ENCODE data around the gene GCN1. TPM values are rescaled to one million over a fixed set of nuclear protein-coding genes. Genes with fewer than 3 reads are reported as not detected.

GCN1 gene
- total RNA-seq, 1 donor from 2014 or later, result 165 TPM

- Mint-ChIP-seq H3K4me3 (ENCODE audit: low read depth) (peak overlapping the region; percentile 69), H3K4me1 (ENCODE audit: low read depth) (peaks cover 69% of the 10 kb centered on the region), H3K9me3 (no peaks in the 10 kb centered on the region), H3K27me3 (ENCODE audit: low read depth) (no peaks in the 10 kb centered on the region), H3K36me3 (ENCODE audit: low read depth) (peaks cover 36% of the 10 kb centered on the region), H3K27ac (peak overlapping the region; percentile 91)
- DNase-seq (ENCODE audit: low spot score), result no peak
- intact Hi-C loops (cut with micrococcal nuclease), result loop anchor here (1.0 to 5.0 kb wide), 6 partner anchors 8 to 173 kb away; partner anchors contain the start of gene RNU4-1
Observed at GRCh38 chr12:120119271-120119973, 75.1 kb downstream of the GCN1 start.

- Mint-ChIP-seq H3K27me3 (ENCODE audit: low read depth) (no peaks in the 10 kb centered on the region), H3K36me3 (ENCODE audit: low read depth) (peaks cover 41% of the 10 kb centered on the region), H3K4me1 (ENCODE audit: low read depth) (peaks cover 67% of the 10 kb centered on the region), H3K9me3 (no peaks in the 10 kb centered on the region), H3K4me3 (ENCODE audit: low read depth) (peak overlapping the region; percentile 86), H3K27ac (peak overlapping the region; percentile 83)
- DNase-seq (ENCODE audit: low spot score), result no peak
- intact Hi-C loops (cut with micrococcal nuclease), result loop anchor here (1.0 to 5.0 kb wide), 6 partner anchors 7 to 174 kb away; partner anchors contain the start of gene RNU4-1
Observed at GRCh38 chr12:120118321-120119061, 76.0 kb downstream of the GCN1 start.

DNA sequence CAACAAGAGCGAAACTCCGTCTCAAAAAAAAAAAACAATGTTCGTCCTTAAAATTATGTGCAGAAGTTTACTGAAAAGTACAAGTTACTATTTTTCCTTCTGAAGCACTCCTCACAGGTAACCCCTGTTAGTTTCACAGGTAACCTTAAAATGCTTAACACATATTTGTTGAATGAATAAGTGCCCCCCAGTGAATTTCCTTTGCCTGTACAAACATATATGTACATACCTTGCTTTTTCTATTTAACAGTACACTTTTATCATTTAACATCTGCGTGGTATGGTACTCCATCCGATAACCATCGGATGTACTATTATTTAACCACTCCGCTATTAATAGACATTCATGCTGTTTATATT lies 76.6 kb downstream of the GCN1 start:
- Mint-ChIP-seq H3K4me1 (ENCODE audit: low read depth) (peaks cover 64% of the 10 kb centered on the region), H3K36me3 (ENCODE audit: low read depth) (peaks cover 46% of the 10 kb centered on the region), H3K27me3 (ENCODE audit: low read depth) (no peaks in the 10 kb centered on the region), H3K9me3 (no peaks in the 10 kb centered on the region), H3K27ac (peak overlapping the region; percentile 83), H3K4me3 (ENCODE audit: low read depth) (peak overlapping the region; percentile 86)
- DNase-seq (ENCODE audit: low spot score), result no peak
- intact Hi-C loops (cut with micrococcal nuclease), result loop anchor here (2.0 to 5.0 kb wide), 5 partner anchors 77 to 175 kb away; partner anchors contain the start of genes BICDL1, GCN1 and RNU4-1

GRCh38 chr12:120116792-120117651 lies 77.5 kb downstream of the GCN1 start:
- Mint-ChIP-seq H3K36me3 (ENCODE audit: low read depth) (peaks cover 54% of the 10 kb centered on the region), H3K27me3 (ENCODE audit: low read depth) (no peaks in the 10 kb centered on the region), H3K27ac (peak overlapping the region; percentile 83), H3K4me1 (ENCODE audit: low read depth) (peaks cover 67% of the 10 kb centered on the region), H3K4me3 (ENCODE audit: low read depth) (peak overlapping the region; percentile 86), H3K9me3 (no peaks in the 10 kb centered on the region)
- intact Hi-C loops (cut with micrococcal nuclease), result loop anchor here (2.0 to 5.0 kb wide), 3 partner anchors 78 to 135 kb away; partner anchors contain the start of genes BICDL1 and GCN1
- peak; percentile 97 for DNase-seq (ENCODE audit: low spot score)

DNA sequence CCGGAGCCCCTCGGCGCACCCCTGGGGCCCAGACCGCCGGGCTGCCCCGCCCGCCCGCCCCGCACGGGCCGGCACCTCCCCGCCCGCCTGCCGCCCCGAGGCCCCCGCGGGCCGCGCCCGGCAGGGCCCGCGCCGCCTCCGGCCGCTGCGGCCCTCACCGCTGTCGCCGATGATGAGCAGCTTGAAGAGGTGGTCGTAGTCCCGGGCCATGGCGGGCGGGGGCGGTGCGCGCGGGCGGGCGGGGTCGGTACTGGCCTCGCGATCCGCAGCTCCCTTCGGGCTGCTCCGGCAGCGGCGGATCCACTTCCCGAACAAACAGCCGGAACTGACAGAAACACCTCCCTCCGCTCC lies 78.1 kb downstream of the GCN1 start, which contains the start of gene RAB35:
Gene RAB35 (minus strand): TSS at position 313 of the 351 bp plus-strand sequence. CDS start 103 bp downstream, at position 210.
- Mint-ChIP-seq H3K27me3 (ENCODE audit: low read depth) (no peaks in the 10 kb centered on the region), H3K27ac (peak within 1 kb of the TSS; percentile 96), H3K9me3 (no peaks in the 10 kb centered on the region), H3K4me1 (ENCODE audit: low read depth) (peaks cover 64% of the 10 kb centered on the region), H3K4me3 (ENCODE audit: low read depth) (peak within 1 kb of the TSS; percentile 99), H3K36me3 (ENCODE audit: low read depth) (peaks cover 58% of the 10 kb centered on the region)
- intact Hi-C loops (cut with micrococcal nuclease), result loop anchor here (2.0 to 5.0 kb wide), 3 partner anchors 78 to 136 kb away; partner anchors contain the start of genes BICDL1 and GCN1
- no peak for DNase-seq (ENCODE audit: low spot score)

- Mint-ChIP-seq H3K4me3 (ENCODE audit: low read depth) (peak overlapping the region; percentile 99), H3K9me3 (no peaks in the 10 kb centered on the region), H3K27me3 (ENCODE audit: low read depth) (no peaks in the 10 kb centered on the region), H3K36me3 (ENCODE audit: low read depth) (peaks cover 59% of the 10 kb centered on the region), H3K4me1 (ENCODE audit: low read depth) (peaks cover 63% of the 10 kb centered on the region), H3K27ac (peak overlapping the region; percentile 96)
- intact Hi-C loops (cut with micrococcal nuclease), result loop anchor here (2.0 to 5.0 kb wide), 3 partner anchors 79 to 136 kb away; partner anchors contain the start of genes BICDL1 and GCN1
- DNase-seq (ENCODE audit: low spot score), result peak; percentile 29
Observed at GRCh38 chr12:120115692-120116440, 78.6 kb downstream of the GCN1 start.

- H3K27me3 Mint-ChIP-seq (ENCODE audit: low read depth), result no peaks in the 10 kb centered on the region
- H3K4me3 Mint-ChIP-seq (ENCODE audit: low read depth), result peak overlapping the region; percentile 99
- H3K36me3 Mint-ChIP-seq (ENCODE audit: low read depth), result peaks cover 65% of the 10 kb centered on the region
- peak overlapping the region; percentile 96 for H3K27ac Mint-ChIP-seq
- DNase-seq (ENCODE audit: low spot score), result no peak
- peaks cover 65% of the 10 kb centered on the region for H3K4me1 Mint-ChIP-seq (ENCODE audit: low read depth)
- intact Hi-C loops (cut with micrococcal nuclease), result loop anchor here (5.0 kb wide), 1 partner anchor 137 kb away; no protein-coding TSS in a partner anchor
- H3K9me3 Mint-ChIP-seq, result no peaks in the 10 kb centered on the region
Observed at GRCh38 chr12:120115066-120115465, 79.4 kb downstream of the GCN1 start.

DNA sequence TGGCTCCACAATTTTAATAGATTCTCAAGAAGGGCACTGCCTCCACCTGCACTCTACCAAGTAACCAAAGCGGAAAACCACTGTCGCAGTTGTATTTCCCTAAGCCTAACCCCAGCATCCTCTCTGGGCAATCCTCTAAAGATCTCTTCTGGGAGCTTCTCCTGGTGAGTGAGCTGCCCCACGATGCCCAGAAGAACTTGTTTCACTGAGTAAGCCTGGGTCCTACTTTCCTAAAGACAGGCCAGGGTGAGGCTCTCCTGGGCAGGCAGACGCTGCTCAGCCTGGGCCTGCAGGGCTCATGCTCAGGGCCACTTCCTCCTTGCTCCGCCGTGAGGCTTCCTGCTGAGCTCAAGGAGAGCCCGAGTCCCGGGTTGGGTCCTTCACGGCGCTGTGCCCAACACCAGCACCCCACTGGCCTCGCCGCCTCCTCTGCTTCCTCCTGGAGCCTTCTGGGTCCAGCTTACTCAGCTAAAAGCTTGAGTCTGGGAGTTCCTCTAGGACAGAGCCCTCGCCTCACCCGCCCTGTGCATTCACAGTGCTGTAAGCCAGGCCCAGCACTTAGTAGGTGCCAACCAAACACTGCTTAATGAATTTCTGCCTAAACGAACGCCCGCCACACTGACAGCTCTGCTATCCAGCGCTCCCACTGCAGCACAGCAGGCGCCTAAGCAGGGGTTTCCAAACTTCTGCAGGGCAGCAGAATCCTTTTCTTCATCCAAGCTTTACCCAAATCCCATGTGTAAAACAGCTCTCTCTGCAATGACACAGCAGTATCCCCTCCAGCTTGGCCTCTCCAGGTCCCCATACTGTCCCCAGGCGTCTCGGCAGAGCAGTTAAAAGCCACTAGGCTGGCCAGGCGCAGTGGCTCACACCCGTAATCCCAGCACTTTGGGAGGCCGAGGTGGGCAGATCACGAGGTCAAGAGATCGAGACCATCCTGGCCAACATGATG lies 83.7 kb downstream of the GCN1 start:
- intact Hi-C loops (cut with micrococcal nuclease), result loop anchor here (1.0 kb wide), 1 partner anchor 8 kb away; no protein-coding TSS in a partner anchor
- Mint-ChIP-seq H3K36me3 (ENCODE audit: low read depth) (peaks cover 69% of the 10 kb centered on the region), H3K27ac (peak overlapping the region; percentile 86), H3K27me3 (ENCODE audit: low read depth) (no peaks in the 10 kb centered on the region), H3K4me1 (ENCODE audit: low read depth) (peaks cover 44% of the 10 kb centered on the region), H3K9me3 (no peaks in the 10 kb centered on the region), H3K4me3 (ENCODE audit: low read depth) (peak overlapping the region; percentile 63)
- DNase-seq (ENCODE audit: low spot score), result peak; percentile 50

GRCh38 chr12:120109570-120110267 lies 84.8 kb downstream of the GCN1 start:
- Mint-ChIP-seq H3K4me3 (ENCODE audit: low read depth) (no peak overlapping the region), H3K36me3 (ENCODE audit: low read depth) (peaks cover 66% of the 10 kb centered on the region), H3K27me3 (ENCODE audit: low read depth) (no peaks in the 10 kb centered on the region), H3K27ac (no peak overlapping the region), H3K9me3 (no peaks in the 10 kb centered on the region), H3K4me1 (ENCODE audit: low read depth) (peaks cover 35% of the 10 kb centered on the region)
- no peak for DNase-seq (ENCODE audit: low spot score)
- intact Hi-C loops (cut with micrococcal nuclease), result no loop called here

DNA sequence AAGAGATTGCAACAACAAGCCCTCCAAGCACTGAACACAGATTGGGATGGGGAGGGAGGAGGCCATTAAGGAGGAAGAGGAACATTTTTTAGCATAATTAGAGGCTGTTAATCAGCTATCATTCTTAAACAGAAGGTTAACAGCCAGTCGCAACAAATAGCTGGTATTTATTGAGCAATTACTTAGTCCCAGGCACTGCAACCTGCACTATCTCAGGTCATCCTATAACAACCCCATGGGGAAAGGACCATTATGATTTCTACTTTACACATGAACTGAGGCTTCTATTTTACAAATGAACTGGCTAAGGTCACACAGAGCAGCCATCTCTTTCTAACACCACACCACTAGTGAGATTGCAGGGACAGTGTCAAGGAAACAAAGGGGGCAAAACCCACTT lies 88.4 kb downstream of the GCN1 start:
- DNase-seq (ENCODE audit: low spot score), result no peak
- Mint-ChIP-seq H3K4me3 (ENCODE audit: low read depth) (no peak overlapping the region), H3K27ac (no peak overlapping the region), H3K4me1 (ENCODE audit: low read depth) (peaks cover 21% of the 10 kb centered on the region), H3K36me3 (ENCODE audit: low read depth) (peaks cover 64% of the 10 kb centered on the region), H3K27me3 (ENCODE audit: low read depth) (no peaks in the 10 kb centered on the region), H3K9me3 (no peaks in the 10 kb centered on the region)
- intact Hi-C loops (cut with micrococcal nuclease), result no loop called here
